ENCODE results near the gene ABR. TPM values are rescaled to one million over a fixed set of nuclear protein-coding genes. Genes with fewer than 3 reads are reported as not detected.

The ABR gene
- total and polyA plus RNA-seq, 7 donors: 30.4 to 146 (median 79.3) TPM

- no peak for DNase-seq
- Histone ChIP-seq H3K9me3 (no peaks in the 10 kb centered on the region), H3K36me3 (peaks cover 23 to 81% (median 40%) of the 10 kb centered on the region in 4 donors), H3K4me3 (no peak overlapping the region), H3K4me1 (peaks cover 0 to 50% (median 40%) of the 10 kb centered on the region in 4 donors), H3K27me3 (no peaks in the 10 kb centered on the region), H3K27ac (peak overlapping the region; percentile 29 to 75 (median 44))
- 83 to 92% methylated on average over 16 of the region's 16 CpGs for WGBS, 2 donors
- TF ChIP-seq EP300 (IDR thresholded peaks at IDR 0.05): no peak
- no peak for TF ChIP-seq CTCF (IDR thresholded peaks at IDR 0.05)
- intact Hi-C loops (cut with DNase I): no loop called here
Observed at GRCh38 chr17:1007310-1008007, 172.3 kb downstream of the ABR start.

- intact Hi-C loops (cut with DNase I): no loop called here
- WGBS, 2 donors: 43 to 75% methylated on average over 16 of the region's 16 CpGs
- no peak for TF ChIP-seq CTCF (IDR thresholded peaks at IDR 0.05)
- TF ChIP-seq EP300 (IDR thresholded peaks at IDR 0.05): peak in 1 of 4 donors; percentile 14
- TF ChIP-seq POLR2A (IDR thresholded peaks at IDR 0.05): no peak
- no peak for TF ChIP-seq POLR2AphosphoS5 (IDR thresholded peaks at IDR 0.05)
- peak overlapping the region in 2 of 4 donors; percentile 18 to 29 for H3K4me3 ChIP-seq
- H3K4me1 ChIP-seq: peaks cover 0 to 64% (median 54%) of the 10 kb centered on the region in 4 donors
- no peaks in the 10 kb centered on the region for H3K9me3 ChIP-seq
- no peaks in the 10 kb centered on the region for H3K27me3 ChIP-seq
- DNase-seq: no peak
- H3K36me3 ChIP-seq: peaks cover 15 to 81% (median 31%) of the 10 kb centered on the region in 4 donors
- H3K27ac ChIP-seq: peak overlapping the region; percentile 74 to 85 (median 80)
Observed at GRCh38 chr17:1006054-1006453, 173.7 kb downstream of the ABR start.

- Histone ChIP-seq H3K4me3 (peak overlapping the region in 3 of 4 donors; percentile 10 to 29 (median 18)), H3K4me1 (peaks cover 0 to 70% (median 60%) of the 10 kb centered on the region in 4 donors), H3K9me3 (no peaks in the 10 kb centered on the region), H3K36me3 (peaks cover 12 to 81% (median 28%) of the 10 kb centered on the region in 4 donors), H3K27ac (peak overlapping the region; percentile 74 to 85 (median 80)), H3K27me3 (no peaks in the 10 kb centered on the region)
- TF ChIP-seq POLR2A (IDR thresholded peaks at IDR 0.05) (no peak), POLR2AphosphoS5 (IDR thresholded peaks at IDR 0.05) (peak in 3 of 4 donors; percentile 8 to 62 (median 8))
- peak; percentile 91 for DNase-seq
- 37 to 44% methylated on average over 23 of the region's 23 CpGs for WGBS, 2 donors
- intact Hi-C loops (cut with DNase I): loop anchor here (2.0 kb wide), 1 partner anchor 41 kb away; no protein-coding TSS in a partner anchor
Observed at GRCh38 chr17:1005361-1005946, 174.3 kb downstream of the ABR start.

- TF ChIP-seq CTCF (IDR thresholded peaks at IDR 0.05): no peak
- TF ChIP-seq POLR2AphosphoS5 (IDR thresholded peaks at IDR 0.05): no peak
- TF ChIP-seq EP300 (IDR thresholded peaks at IDR 0.05): no peak
- TF ChIP-seq POLR2A (IDR thresholded peaks at IDR 0.05): no peak
- H3K27ac ChIP-seq: peak overlapping the region; percentile 74 to 85 (median 80)
- H3K4me3 ChIP-seq: no peak overlapping the region
- peaks cover 6 to 81% (median 21%) of the 10 kb centered on the region in 4 donors for H3K36me3 ChIP-seq
- H3K4me1 ChIP-seq: peaks cover 0 to 76% (median 65%) of the 10 kb centered on the region in 4 donors
- H3K27me3 ChIP-seq: no peaks in the 10 kb centered on the region
- DNase-seq: no peak
- WGBS, 2 donors: 82 to 83% methylated on average over 13 of the region's 13 CpGs
- no peaks in the 10 kb centered on the region for H3K9me3 ChIP-seq
- intact Hi-C loops (cut with DNase I): loop anchor here (2.0 kb wide), 1 partner anchor 42 kb away; no protein-coding TSS in a partner anchor
Observed at GRCh38 chr17:1004769-1005295, 174.9 kb downstream of the ABR start.
